Body of pancreas (tissue), 4 donors: ENCODE data around the gene ARSB.

Experiments
- CTCF ChIP-seq, 7 experiments: fragments of 450-650 bp in 4 of 7; fragments of 200-600 bp in 3 of 7; sonication (generic) in 3 of 7; IDR thresholded peaks; one replicate each; pipeline ENCODE4 v1.5.1; 2016 to 2019; ENCODE audit warnings: antibody characterized with exemption in 7 of 7
- POLR2A ChIP-seq, 3 donors: fragments of 450-650 bp; IDR thresholded peaks; one replicate each; pipeline ENCODE4 v1.6.1; 2016; ENCODE audit warnings: antibody characterized with exemption in 3 of 3, mild to moderate bottlenecking in 2 of 3

DNA sequence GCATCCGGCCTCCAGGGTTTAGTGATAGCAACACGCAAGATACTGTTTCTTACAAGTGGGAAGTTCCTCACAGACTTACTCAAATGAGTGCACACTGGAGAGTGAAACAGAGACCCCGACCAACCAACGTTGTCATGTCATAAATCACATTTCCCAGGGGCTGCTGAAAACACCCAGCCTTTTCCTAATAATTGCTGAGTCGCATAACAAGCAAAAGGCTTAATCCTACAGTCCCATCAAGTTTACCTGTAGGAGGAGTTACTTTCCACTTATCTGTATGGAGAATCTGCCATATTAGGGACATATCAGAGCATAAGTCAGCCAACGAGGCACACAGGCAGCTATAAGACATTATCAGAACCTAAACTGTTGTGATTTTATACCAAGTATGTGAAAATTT is 180.1 kb downstream of the ARSB start:
- no peak for TF ChIP-seq CTCF (IDR thresholded peaks at IDR 0.05)
- TF ChIP-seq POLR2A (IDR thresholded peaks at IDR 0.05) = no peak
